ENCODE data around the gene CD96.

The CD96 gene

GRCh38 chr3:111676211-111677006, 134.4 kb downstream of the CD96 start:
- no peak for DNase-seq (ENCODE audit: low spot score)

- DNase-seq (ENCODE audit: low spot score), result no peak
Observed at GRCh38 chr3:111677007-111677392, 135.0 kb downstream of the CD96 start.

- DNase-seq (ENCODE audit: low spot score), result no peak
Observed at GRCh38 chr3:111681661-111682426, 139.8 kb downstream of the CD96 start.

GRCh38 chr3:111684640-111685039, 142.6 kb downstream of the CD96 start:
- no peak for DNase-seq (ENCODE audit: low spot score)

- DNase-seq (ENCODE audit: low spot score), result no peak
Observed at GRCh38 chr3:111688190-111688800, 146.3 kb downstream of the CD96 start.

GRCh38 chr3:111690242-111690641, 148.2 kb downstream of the CD96 start:
- no peak for DNase-seq (ENCODE audit: low spot score)

- DNase-seq (ENCODE audit: low spot score), result no peak
Observed at GRCh38 chr3:111691293-111691909, 149.4 kb downstream of the CD96 start.

- DNase-seq (ENCODE audit: low spot score), result no peak
Observed at GRCh38 chr3:111692593-111693552, 150.9 kb downstream of the CD96 start.

- DNase-seq (ENCODE audit: low spot score), result no peak
Observed at GRCh38 chr3:111694471-111694870, 152.5 kb downstream of the CD96 start.

GRCh38 chr3:111695636-111696117, 153.7 kb downstream of the CD96 start:
- no peak for DNase-seq (ENCODE audit: low spot score)

GRCh38 chr3:111700054-111700453, 158.1 kb downstream of the CD96 start:
- no peak for DNase-seq (ENCODE audit: low spot score)

GRCh38 chr3:111701292-111701906, 159.4 kb downstream of the CD96 start:
- DNase-seq (ENCODE audit: low spot score), result no peak
